Measurements from ENCODE around the gene PTPRG. TPM values are rescaled to one million over a fixed set of nuclear protein-coding genes. Genes with fewer than 3 reads are reported as not detected.

Gene PTPRG
- total and polyA plus RNA-seq, 10 of the 15 experiments (the other 5 are each of a cell fraction or from before 2014, with no cell fraction given) = 0.29 to 20.7 (median 1.4) TPM

DNA sequence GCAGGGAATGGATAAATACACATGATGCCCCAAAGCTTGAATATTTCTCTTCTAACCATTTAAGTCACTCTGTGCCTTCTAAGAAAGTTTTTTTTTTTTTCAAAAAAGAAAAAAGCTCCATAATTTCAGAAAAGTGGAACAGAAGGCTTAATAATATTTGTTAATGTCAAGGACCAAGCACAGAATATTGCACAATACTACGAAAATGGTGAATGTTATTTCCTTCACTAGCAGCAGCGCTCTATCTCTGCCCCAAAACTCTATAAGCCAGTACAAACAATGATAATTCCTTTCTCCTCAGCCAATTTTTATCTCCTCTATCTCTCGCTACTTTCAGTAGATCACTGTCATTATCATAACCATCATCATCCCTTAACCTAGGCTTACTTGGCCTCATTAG, 739.2 kb downstream of the PTPRG start (continued):
- TF ChIP-seq, protein P1, sequence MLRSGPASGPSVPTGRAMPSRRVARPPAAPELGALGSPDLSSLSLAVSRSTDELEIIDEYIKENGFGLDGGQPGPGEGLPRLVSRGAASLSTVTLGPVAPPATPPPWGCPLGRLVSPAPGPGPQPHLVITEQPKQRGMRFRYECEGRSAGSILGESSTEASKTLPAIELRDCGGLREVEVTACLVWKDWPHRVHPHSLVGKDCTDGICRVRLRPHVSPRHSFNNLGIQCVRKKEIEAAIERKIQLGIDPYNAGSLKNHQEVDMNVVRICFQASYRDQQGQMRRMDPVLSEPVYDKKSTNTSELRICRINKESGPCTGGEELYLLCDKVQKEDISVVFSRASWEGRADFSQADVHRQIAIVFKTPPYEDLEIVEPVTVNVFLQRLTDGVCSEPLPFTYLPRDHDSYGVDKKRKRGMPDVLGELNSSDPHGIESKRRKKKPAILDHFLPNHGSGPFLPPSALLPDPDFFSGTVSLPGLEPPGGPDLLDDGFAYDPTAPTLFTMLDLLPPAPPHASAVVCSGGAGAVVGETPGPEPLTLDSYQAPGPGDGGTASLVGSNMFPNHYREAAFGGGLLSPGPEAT (IDR thresholded peaks at IDR 0.05; ENCODE audit: low read depth) = no peak
- no peak for TF ChIP-seq TAF1 (IDR thresholded peaks at IDR 0.05; ENCODE audit: borderline replicate concordance, low read depth, low read length)
- no peak for TF ChIP-seq NFYB (IDR thresholded peaks at IDR 0.05; ENCODE audit: insufficient read depth, low read depth, low read length)

DNA sequence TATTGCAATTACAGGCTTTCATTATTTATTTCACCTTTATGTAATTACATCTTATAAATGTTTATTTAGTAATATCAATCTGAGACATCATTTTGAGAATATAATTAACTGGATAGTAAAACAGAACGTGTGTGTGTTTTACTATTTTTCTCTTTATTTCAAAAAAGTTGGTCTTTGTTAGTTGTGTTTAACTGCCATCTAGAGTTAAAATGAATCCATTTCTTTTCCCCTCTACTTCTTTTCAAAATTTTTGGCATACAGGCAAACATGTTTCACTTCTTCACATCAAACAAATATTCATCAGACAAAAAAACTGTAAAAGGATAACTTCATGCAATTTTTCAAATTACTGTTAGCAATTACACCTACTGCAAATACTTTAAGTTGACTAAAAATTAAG, 750.8 kb downstream of the PTPRG start:
- no peaks in the 10 kb centered on the region for H3K9me3 ChIP-seq (replicated peaks; ENCODE audit: control insufficient read depth, insufficient read depth, low read length)
- no peak overlapping the region for H3K4me3 ChIP-seq
- H3K4me2 ChIP-seq (ENCODE audit: control insufficient read depth, insufficient read depth) = no peak overlapping the region
- ATAC-seq (no peak), FAIRE-seq (no peak), DNase-seq (ENCODE audit: low read depth, low spot score) (no peak)
- H3K36me3 ChIP-seq (ENCODE audit: control insufficient read depth in 2 of 2, insufficient read depth in 2 of 2, low read length in 1 of 2) = no peaks in the 10 kb centered on the region
- SMC1A ChIA-PET (ENCODE audit: uncharacterized antibody, unreplicated experiment) = interaction anchor here (0.9 to 1.9 kb wide), 10 partner anchors 9 to 233 kb away, joined by 3 to 27 read pairs (median 4); no protein-coding TSS in a partner anchor
- CTCF ChIA-PET = interaction anchor here (0.7 to 2.6 kb wide), 7 partner anchors 16 to 111 kb away, joined by 3 to 35 read pairs (median 4); no protein-coding TSS in a partner anchor
- BruUV-seq (replicated peaks) = no TSS peak
- no peaks in the 10 kb centered on the region for H3K4me1 ChIP-seq (ENCODE audit: control insufficient read depth, insufficient read depth, low read length)
- no peaks in the 10 kb centered on the region for H3K79me2 ChIP-seq (ENCODE audit: control insufficient read depth, insufficient read depth, low read length)
- RAD21 ChIA-PET (ENCODE audit: unreplicated experiment) = interaction anchor here (1.2 to 2.1 kb wide), 4 partner anchors 7 to 111 kb away, joined by 3 to 21 read pairs (median 5); no protein-coding TSS in a partner anchor
- H2AFZ ChIP-seq (ENCODE audit: control insufficient read depth, low read depth, low read length) = no peak overlapping the region
- TF ChIP-seq RBBP5 (conservative IDR thresholded peaks at IDR 0.05) (no peak), NR2C1 (IDR thresholded peaks at IDR 0.05) (no peak), DPF2 (IDR thresholded peaks at IDR 0.05) (no peak), JUNB (IDR thresholded peaks at IDR 0.05) (no peak), ZNF274 (IDR thresholded peaks at IDR 0.05; ENCODE audit: insufficient read depth, insufficient read length) (no peak), RUNX3 (IDR thresholded peaks at IDR 0.05; ENCODE audit: low read length) (no peak)
- TF ChIP-seq, protein P2, sequence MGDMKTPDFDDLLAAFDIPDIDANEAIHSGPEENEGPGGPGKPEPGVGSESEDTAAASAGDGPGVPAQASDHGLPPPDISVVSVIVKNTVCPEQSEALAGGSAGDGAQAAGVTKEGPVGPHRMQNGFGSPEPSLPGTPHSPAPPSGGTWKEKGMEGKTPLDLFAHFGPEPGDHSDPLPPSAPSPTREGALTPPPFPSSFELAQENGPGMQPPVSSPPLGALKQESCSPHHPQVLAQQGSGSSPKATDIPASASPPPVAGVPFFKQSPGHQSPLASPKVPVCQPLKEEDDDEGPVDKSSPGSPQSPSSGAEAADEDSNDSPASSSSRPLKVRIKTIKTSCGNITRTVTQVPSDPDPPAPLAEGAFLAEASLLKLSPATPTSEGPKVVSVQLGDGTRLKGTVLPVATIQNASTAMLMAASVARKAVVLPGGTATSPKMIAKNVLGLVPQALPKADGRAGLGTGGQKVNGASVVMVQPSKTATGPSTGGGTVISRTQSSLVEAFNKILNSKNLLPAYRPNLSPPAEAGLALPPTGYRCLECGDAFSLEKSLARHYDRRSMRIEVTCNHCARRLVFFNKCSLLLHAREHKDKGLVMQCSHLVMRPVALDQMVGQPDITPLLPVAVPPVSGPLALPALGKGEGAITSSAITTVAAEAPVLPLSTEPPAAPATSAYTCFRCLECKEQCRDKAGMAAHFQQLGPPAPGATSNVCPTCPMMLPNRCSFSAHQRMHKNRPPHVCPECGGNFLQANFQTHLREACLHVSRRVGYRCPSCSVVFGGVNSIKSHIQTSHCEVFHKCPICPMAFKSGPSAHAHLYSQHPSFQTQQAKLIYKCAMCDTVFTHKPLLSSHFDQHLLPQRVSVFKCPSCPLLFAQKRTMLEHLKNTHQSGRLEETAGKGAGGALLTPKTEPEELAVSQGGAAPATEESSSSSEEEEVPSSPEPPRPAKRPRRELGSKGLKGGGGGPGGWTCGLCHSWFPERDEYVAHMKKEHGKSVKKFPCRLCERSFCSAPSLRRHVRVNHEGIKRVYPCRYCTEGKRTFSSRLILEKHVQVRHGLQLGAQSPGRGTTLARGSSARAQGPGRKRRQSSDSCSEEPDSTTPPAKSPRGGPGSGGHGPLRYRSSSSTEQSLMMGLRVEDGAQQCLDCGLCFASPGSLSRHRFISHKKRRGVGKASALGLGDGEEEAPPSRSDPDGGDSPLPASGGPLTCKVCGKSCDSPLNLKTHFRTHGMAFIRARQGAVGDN (IDR thresholded peaks at IDR 0.05) = no peak
- no peak overlapping the region for H3K9ac ChIP-seq (ENCODE audit: control insufficient read depth, insufficient read depth, low read length)
- in situ Hi-C loops (cut with MboI) (no loop called here), intact Hi-C loops (cut with micrococcal nuclease; ENCODE audit: unreplicated experiment) (loop anchor here (5.0 kb wide), 1 partner anchor 110 kb away; no protein-coding TSS in a partner anchor)
- no peaks in the 10 kb centered on the region for H4K20me1 ChIP-seq (ENCODE audit: control insufficient read depth, insufficient read depth)
- H3K27ac ChIP-seq (ENCODE audit: control insufficient read depth, insufficient read depth) = no peak overlapping the region
- no peaks in the 10 kb centered on the region for H3K27me3 ChIP-seq (replicated peaks in 1 of 2; ENCODE audit: control insufficient read depth in 2 of 2, insufficient read depth in 2 of 2, low read length in 1 of 2)
- POLR2A ChIA-PET = no interaction called here
- 0% methylated on average over 1 of the region's 1 CpG for WGBS (ENCODE audit: insufficient coverage, insufficient replicate concordance, low lambda C conversion rate, missing lambda C conversion rate)
